Naive B cell (primary cell): ENCODE results near the gene RAET1E. TPM values are rescaled to one million over a fixed set of nuclear protein-coding genes. Genes with fewer than 3 reads are reported as not detected.
"Not testable (repeated sequence)": the region's sequence is repeated elsewhere in the genome, so short reads cannot be mapped to it uniquely, and the experiment has no call there.

Source experiments
- ATAC-seq, 2 donors: fragments of 150-1000 bp; cut with Tn5 transposase; 2 replicates each; pipeline ENCODE4 v1.10.0; 2021; ENCODE audit warnings: low read depth in 2 of 2, mild to moderate bottlenecking in 2 of 2, moderate library complexity in 2 of 2
- DNase-seq: peaks from one replicate; pipeline ENCODE4 v3.0.0; 2022
- H3K27ac Mint-ChIP-seq, 6 donors: one replicate each; pipeline ENCODE4 v1.8.0; 2020 to 2022; ENCODE audit warnings: mild to moderate bottlenecking in 6 of 6, mixed read lengths in 6 of 6, moderate library complexity in 5 of 6, inconsistent platforms in 2 of 6
- H3K27me3 Mint-ChIP-seq, 3 donors: one replicate each; pipeline ENCODE4 v1.8.0; 2021 to 2022; ENCODE audit warnings: mixed read lengths in 3 of 3, mild to moderate bottlenecking in 1 of 3
- H3K36me3 Mint-ChIP-seq, 2 donors: one replicate each; pipeline ENCODE4 v1.8.0; 2020 to 2022; ENCODE audit warnings: mixed read lengths in 2 of 2, inconsistent platforms in 1 of 2, mild to moderate bottlenecking in 1 of 2
- H3K4me1 Mint-ChIP-seq, 3 donors: one replicate each; pipeline ENCODE4 v1.8.0; 2020 to 2022; ENCODE audit warnings: mixed read lengths in 3 of 3, inconsistent platforms in 1 of 3, mild to moderate bottlenecking in 1 of 3, moderate library complexity in 1 of 3
- H3K4me3 Mint-ChIP-seq, 8 donors: one replicate each; pipeline ENCODE4 v1.8.0; 2020 to 2022; ENCODE audit warnings: mild to moderate bottlenecking in 8 of 8, mixed read lengths in 8 of 8, moderate library complexity in 8 of 8, inconsistent platforms in 2 of 8
- H3K9me3 Mint-ChIP-seq, 7 donors: one replicate each; pipeline ENCODE4 v1.8.0; 2020 to 2022; ENCODE audit warnings: mixed read lengths in 7 of 7, mild to moderate bottlenecking in 5 of 7, inconsistent platforms in 2 of 7, moderate library complexity in 1 of 7
- polyA plus RNA-seq, 6 donors: library from polyadenylated mRNA; unstranded; fragments of 300-500 nt; fragmentation: Illumina TruSeq; gene quantifications; one replicate each; pipeline ENCODE4 v1.2.3, GENCODE V29; 2021; ENCODE audit warnings: low read depth in 6 of 6

The RAET1E gene
- polyA plus RNA-seq, 6 donors from 2014 or later, result not detected

DNA sequence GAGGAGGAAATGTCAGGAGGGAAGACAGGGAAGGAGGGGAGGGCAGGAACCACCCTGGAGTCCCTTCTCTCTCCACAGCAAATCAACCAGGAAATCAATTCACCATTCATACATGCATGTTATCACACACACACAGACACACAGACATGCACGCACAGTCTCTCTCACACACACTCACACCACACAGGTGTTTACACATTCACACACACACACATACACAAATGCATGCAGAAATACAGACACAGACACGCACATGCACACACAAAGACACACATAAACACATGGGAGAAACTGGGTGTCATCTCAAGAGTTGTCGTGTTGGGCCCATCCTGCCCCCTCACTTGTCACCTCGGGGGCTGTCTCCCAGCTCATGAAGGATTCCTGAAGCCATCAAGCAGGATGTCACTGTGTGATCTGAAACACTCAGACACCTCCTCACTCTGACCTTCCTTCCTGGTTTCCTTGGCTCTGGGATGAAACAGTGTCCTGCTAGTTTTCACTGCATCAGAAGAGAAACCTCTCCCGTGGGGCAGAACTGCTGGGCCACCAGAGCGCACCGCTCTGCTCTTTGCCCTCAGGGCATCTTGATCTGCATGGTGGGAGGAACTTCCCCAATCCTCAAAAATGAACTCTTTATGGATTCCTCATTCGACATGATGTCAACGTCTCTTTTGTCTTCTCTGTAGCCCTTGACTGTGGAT, 15.8 kb upstream of the RAET1E start:
- Mint-ChIP-seq H3K27ac (no peak overlapping the region), H3K4me1 (no peaks in the 10 kb centered on the region), H3K4me3 (no peak overlapping the region), H3K9me3 (peaks cover 0 to 13% (median 7%) of the 10 kb centered on the region in 7 donors), H3K36me3 (no peaks in the 10 kb centered on the region), H3K27me3 (peaks cover 39 to 68% (median 56%) of the 10 kb centered on the region in 3 donors)
- no peak for DNase-seq
- no peak for ATAC-seq

DNA sequence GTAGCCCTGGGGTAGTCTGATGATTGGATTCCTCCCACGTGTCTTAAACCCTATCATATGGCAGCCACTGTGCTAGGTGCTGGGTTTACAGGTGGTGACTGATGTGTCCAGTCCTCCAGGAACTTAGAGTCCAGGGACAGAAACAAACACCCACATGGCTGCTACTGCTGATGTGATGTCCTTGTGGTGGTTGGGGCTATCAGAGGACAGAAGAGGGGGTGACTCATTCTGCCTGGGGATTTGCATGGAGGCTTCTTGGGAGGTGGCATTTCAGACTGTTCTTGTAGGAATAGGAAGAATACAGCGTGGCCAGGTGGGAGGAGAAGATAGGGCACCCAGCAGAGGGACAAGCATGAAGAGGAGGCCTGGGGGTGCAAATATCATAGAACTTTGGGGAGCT, 15.2 kb upstream of the RAET1E start:
- no peak overlapping the region for H3K4me3 Mint-ChIP-seq
- no peaks in the 10 kb centered on the region for H3K4me1 Mint-ChIP-seq
- peaks cover 2 to 19% (median 10%) of the 10 kb centered on the region in 7 donors for H3K9me3 Mint-ChIP-seq
- H3K27me3 Mint-ChIP-seq, result peaks cover 36 to 64% (median 50%) of the 10 kb centered on the region in 3 donors
- ATAC-seq, result no peak
- no peak for DNase-seq
- H3K36me3 Mint-ChIP-seq, result peaks cover 2 to 3% of the 10 kb centered on the region in 2 donors
- no peak overlapping the region for H3K27ac Mint-ChIP-seq

DNA sequence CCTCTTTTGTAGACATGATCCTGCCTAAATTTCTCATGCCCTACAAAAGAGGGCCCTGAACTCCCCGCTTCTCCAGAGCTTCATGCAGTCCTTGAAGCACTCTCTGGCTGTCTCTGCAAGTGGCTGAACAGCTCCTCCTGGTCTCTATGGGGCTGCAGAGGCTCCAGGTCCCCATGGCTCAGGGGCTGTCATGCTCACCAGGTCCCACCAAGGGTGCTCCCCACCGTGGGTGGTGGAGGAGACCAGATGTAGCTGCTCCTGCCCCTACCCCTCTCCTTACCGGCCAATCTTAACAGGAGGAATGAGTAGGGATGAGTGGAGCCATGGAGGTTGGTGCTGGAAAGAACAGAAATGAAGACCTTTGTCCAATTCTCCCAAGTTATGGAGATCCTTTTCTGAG, 14.8 kb upstream of the RAET1E start:
- not testable (repeated sequence) for H3K36me3 Mint-ChIP-seq, H3K4me1 Mint-ChIP-seq, ATAC-seq, DNase-seq, H3K27ac Mint-ChIP-seq, H3K4me3 Mint-ChIP-seq
- peaks cover 36 to 63% (median 46%) of the 10 kb centered on the region in 3 donors for H3K27me3 Mint-ChIP-seq
- peaks cover 5 to 23% (median 14%) of the 10 kb centered on the region in 7 donors for H3K9me3 Mint-ChIP-seq

DNA sequence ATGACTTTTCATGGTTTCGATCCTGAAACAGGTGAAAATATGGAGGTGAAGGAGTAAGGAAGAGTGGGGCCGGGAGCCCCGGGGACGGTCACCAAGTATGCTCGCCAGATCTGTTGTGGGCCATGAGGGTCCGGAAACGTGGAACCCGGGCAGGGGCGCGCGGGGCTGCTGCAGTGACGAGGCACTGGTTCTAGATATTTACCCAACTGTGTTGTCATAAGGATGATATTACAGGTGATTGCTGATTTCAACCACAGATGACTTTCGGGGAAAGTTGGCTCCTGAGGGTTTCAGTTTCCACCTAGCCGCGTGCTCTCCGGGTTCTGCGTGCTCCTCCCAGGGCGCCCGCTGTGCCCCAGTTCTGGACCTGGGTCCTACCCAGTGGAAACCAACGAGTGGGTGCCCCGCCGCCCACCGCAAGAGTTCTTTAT, 12.8 kb upstream of the RAET1E start:
- no peak overlapping the region for H3K4me3 Mint-ChIP-seq
- DNase-seq (no peak), ATAC-seq (no peak)
- peaks cover 7 to 18% of the 10 kb centered on the region in 2 donors for H3K36me3 Mint-ChIP-seq
- H3K27me3 Mint-ChIP-seq, result peaks cover 39 to 63% (median 48%) of the 10 kb centered on the region in 3 donors
- H3K4me1 Mint-ChIP-seq, result no peaks in the 10 kb centered on the region
- H3K27ac Mint-ChIP-seq, result no peak overlapping the region
- peaks cover 5 to 28% (median 16%) of the 10 kb centered on the region in 7 donors for H3K9me3 Mint-ChIP-seq

DNA sequence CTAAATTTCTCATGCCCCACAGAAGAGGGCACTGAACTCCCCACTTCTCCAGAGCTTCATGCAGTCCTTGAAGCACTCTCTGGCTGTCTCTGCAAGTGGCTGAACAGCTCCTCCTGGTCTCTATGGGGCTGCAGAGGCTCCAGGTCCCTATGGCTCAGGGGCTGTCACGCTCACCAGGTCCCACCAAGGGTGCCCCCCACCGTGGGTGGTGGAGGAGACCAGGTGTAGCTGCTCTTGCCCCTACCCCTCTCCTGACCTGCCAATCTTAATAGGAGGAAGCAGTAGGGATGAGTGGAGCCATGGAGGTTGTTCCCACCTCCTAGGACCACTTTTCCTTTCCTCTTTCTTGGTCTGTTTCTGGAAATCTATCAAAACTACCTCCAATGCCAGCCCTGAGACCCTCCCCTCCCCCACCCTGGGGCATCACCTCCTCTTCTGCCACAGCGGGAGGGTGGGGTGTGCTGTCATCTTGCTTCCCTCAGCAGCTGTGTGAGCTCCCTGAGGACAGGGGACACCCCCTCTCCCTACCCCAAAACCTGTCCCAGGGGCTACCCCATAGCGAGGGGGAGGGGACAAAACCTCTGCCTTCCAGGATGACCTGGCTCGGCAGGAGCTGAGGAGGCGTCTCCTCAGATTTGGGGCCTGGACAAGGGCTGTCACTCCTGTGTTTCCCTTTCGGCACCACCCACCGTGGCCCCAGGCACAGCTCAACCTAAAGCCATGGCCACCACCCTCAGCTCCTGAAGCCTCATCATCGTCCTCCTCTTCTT, 12.0 kb upstream of the RAET1E start:
- no peaks in the 10 kb centered on the region for H3K4me1 Mint-ChIP-seq
- H3K27ac Mint-ChIP-seq, result no peak overlapping the region
- H3K4me3 Mint-ChIP-seq, result no peak overlapping the region
- H3K9me3 Mint-ChIP-seq, result peaks cover 5 to 28% (median 16%) of the 10 kb centered on the region in 7 donors
- DNase-seq (no peak), ATAC-seq (no peak)
- peaks cover 35 to 69% (median 52%) of the 10 kb centered on the region in 3 donors for H3K27me3 Mint-ChIP-seq
- H3K36me3 Mint-ChIP-seq, result peaks cover 7 to 18% of the 10 kb centered on the region in 2 donors

DNA sequence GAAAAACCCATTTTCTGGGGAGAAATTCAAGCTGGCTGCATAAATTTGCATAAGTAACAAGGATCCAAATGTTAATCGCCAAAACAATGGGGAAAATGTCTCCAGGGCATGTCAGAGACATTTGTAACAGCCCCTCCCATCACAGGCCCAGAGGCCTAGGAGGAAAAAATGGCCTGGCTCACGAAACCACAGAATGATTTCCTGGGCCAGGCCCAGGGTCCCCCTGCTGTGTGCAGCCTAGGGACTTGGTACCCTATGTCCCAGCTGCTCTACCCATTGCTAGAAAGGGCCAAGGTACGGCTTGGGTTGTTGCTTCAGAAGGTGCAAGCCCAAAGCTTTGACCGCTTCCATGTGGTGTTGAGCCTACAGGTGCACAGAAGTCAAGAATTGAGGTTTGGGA, 10.6 kb upstream of the RAET1E start:
- peaks cover 5 to 28% (median 16%) of the 10 kb centered on the region in 7 donors for H3K9me3 Mint-ChIP-seq
- H3K27ac Mint-ChIP-seq, ATAC-seq, H3K4me3 Mint-ChIP-seq, DNase-seq, H3K4me1 Mint-ChIP-seq: not testable (repeated sequence)
- peaks cover 7 to 18% of the 10 kb centered on the region in 2 donors for H3K36me3 Mint-ChIP-seq
- H3K27me3 Mint-ChIP-seq, result peaks cover 23 to 67% (median 49%) of the 10 kb centered on the region in 3 donors

DNA sequence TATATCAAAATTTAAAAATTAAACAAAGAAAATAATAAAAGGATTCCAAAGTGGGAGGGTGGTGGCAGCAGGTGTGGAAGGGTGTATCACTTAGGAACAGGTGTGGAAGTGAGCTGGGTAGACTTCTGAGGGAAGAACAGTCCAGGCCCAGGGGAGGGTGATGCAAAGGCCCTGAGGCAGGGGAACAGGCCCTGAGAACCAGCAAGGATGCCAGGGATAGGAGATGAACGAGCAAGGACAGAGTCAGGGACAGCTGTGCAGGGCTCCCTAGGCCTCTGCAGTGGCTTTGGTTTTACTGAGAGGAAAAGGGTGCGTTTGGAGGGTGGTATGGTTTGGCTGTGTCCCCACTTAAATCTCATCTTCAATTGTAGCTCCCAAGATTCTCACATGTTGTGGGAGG, 9.4 kb upstream of the RAET1E start:
- Mint-ChIP-seq H3K9me3 (peaks cover 5 to 26% (median 16%) of the 10 kb centered on the region in 7 donors), H3K4me1 (no peaks in the 10 kb centered on the region), H3K27me3 (peaks cover 22 to 60% (median 45%) of the 10 kb centered on the region in 3 donors), H3K4me3 (no peak overlapping the region), H3K27ac (no peak overlapping the region), H3K36me3 (peaks cover 7 to 18% of the 10 kb centered on the region in 2 donors)
- DNase-seq (no peak), ATAC-seq (no peak)

DNA sequence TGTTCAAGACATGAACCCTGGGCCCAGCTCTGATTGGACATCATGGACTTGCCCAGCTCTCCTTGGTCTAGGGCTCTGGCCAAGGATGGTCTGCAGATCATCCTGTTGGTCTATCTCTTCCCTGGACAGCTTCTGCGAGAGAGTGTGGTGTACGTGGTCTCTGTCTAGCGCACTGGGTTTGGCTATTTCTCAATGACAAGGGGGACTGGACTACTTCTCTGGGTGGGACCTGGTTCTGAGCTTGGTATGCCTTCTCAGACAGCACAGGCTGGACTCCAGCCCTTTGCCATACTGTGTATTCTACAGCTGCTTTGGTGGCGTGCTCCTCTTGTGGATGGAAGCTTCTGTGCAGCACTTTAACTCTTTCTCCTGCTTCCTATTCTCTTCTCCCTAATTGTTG, 8.5 kb upstream of the RAET1E start:
- no peak overlapping the region for H3K27ac Mint-ChIP-seq
- H3K36me3 Mint-ChIP-seq, result peaks cover 7 to 18% of the 10 kb centered on the region in 2 donors
- ATAC-seq (no peak), DNase-seq (no peak)
- H3K4me1 Mint-ChIP-seq, result no peaks in the 10 kb centered on the region
- peaks cover 5 to 26% (median 16%) of the 10 kb centered on the region in 7 donors for H3K9me3 Mint-ChIP-seq
- peaks cover 29 to 56% (median 42%) of the 10 kb centered on the region in 3 donors for H3K27me3 Mint-ChIP-seq
- no peak overlapping the region for H3K4me3 Mint-ChIP-seq

DNA sequence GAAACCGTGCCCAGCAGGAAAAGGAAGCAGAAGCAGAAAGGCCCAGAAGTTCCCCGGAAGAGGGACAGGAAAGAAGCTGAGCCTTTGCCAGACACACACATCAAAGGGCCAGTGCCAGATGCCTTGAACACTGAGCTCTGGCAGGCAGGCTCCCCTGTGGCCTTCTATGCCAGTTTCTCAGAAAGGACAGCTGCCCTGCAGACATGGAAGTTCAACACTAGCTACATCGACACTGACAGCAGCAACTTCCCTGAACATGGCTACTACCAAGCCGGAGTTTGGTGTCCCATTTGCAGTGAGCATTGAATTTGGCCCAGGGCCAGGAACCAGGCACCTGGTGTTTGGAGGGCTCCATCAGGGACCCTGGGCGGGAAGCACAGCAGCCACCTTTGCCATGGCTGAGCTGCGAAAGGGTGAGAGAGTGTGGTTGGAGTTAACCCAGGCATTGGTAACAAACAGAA, 8.0 kb upstream of the RAET1E start:
- H3K4me3 Mint-ChIP-seq, result no peak overlapping the region
- H3K27ac Mint-ChIP-seq, result no peak overlapping the region
- DNase-seq (no peak), ATAC-seq (no peak)
- peaks cover 7 to 18% of the 10 kb centered on the region in 2 donors for H3K36me3 Mint-ChIP-seq
- H3K4me1 Mint-ChIP-seq, result no peaks in the 10 kb centered on the region
- peaks cover 5 to 26% (median 16%) of the 10 kb centered on the region in 7 donors for H3K9me3 Mint-ChIP-seq
- peaks cover 25 to 52% (median 38%) of the 10 kb centered on the region in 3 donors for H3K27me3 Mint-ChIP-seq

DNA sequence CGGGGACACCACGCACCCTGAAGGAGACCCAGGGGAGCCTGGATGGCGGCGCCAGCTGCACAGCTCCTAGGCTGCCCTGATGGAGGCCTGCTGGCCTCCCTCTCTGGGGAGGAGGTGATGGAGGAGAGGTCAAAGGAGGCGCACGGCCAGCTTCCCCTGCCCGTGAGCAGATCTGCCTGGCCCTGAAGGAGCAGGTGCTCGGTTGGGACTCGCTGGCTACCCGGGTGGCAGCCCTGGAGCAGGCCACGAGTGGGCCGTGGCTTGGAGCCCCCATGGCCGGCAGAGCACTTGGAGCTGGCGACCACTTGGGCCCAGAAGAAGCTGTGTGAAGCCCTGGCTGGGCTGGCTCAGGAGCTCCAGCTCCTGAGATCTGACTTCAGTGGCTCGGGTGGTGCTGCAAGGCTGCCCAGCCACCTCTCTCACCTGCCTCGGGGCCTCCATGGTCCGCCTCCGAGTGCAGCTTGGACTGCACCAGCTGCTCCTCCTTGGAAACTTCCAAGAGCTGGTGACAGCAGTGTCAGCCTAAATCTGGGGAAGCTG, 7.5 kb upstream of the RAET1E start:
- ATAC-seq, result no peak
- H3K9me3 Mint-ChIP-seq, result peaks cover 5 to 26% (median 16%) of the 10 kb centered on the region in 7 donors
- no peak overlapping the region for H3K4me3 Mint-ChIP-seq
- peaks cover 7 to 18% of the 10 kb centered on the region in 2 donors for H3K36me3 Mint-ChIP-seq
- H3K27me3 Mint-ChIP-seq, result peaks cover 22 to 47% (median 33%) of the 10 kb centered on the region in 3 donors
- no peak for DNase-seq
- H3K27ac Mint-ChIP-seq, result no peak overlapping the region
- H3K4me1 Mint-ChIP-seq, result no peaks in the 10 kb centered on the region

DNA sequence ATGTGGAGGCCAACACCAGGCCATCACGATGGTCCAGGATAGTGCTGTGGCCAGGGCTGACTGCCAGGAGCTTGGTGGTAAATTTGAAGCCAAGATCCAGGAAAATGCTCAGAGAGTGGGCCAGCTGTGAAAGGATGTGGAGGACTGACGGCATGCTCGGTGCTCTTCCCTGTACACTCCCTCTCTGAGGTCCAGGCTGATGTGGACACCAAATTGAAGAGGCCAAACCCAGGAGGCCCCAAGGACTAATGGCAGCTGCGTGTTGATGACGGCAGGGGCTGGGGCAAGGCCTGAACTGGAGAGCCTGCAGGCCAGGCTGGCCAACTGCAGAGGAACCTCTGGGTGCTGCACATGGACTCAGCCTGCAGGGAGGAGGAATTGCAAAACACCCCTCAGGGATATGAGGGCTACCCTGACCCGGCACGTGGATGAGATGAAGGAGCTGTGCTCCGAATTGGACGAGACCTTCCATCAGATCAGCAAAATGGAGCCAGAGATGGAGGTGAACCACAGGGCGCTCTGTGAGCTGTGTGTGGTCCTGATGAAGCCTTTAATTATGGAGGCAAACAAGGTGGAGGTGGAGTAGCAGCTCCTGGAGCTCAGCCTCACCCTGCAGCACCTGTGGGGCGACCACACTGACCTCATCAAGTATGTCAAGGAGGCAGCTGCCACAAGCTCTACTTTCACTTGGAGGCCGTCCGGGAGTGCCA, 6.9 kb upstream of the RAET1E start:
- Mint-ChIP-seq H3K27me3 (peaks cover 20 to 41% (median 34%) of the 10 kb centered on the region in 3 donors), H3K9me3 (peaks cover 5 to 26% (median 16%) of the 10 kb centered on the region in 7 donors), H3K4me1 (no peaks in the 10 kb centered on the region), H3K27ac (no peak overlapping the region), H3K36me3 (peaks cover 7 to 18% of the 10 kb centered on the region in 2 donors), H3K4me3 (no peak overlapping the region)
- DNase-seq (no peak), ATAC-seq (no peak)

DNA sequence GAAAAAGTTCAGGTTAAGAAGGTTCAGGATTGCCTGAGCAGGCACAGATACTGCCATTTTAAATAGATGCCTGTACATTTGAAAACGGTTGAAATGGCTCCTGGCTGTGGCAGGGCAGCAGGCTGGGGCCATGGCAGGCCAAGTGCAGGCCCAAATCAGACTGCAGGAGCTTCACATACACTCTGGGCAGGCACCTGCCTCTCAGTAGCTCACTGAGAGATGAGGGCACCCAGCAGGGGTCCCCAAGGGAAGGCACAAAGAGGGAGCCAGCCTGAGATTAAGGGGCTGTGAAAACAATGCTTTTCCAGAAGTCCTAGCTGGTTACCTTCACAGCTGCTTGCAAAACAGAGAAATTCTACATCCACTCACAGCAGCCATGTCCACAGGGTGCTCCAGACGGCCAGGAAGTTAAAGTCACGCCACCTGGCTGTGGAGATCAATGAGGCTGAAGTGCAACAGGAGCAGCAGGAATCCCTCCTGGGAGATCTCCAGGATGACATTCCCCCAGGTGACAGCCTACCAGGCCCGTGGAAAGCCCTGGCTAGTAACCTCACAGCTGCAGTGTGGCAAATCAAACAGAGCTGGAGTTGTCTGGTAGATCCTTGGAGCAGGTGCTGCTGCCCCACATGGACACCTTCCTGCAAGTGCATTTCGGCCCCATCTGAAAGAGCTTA, 6.2 kb upstream of the RAET1E start:
- DNase-seq, result no peak
- Mint-ChIP-seq H3K27ac (no peak overlapping the region), H3K27me3 (peaks cover 20 to 41% (median 38%) of the 10 kb centered on the region in 3 donors), H3K9me3 (peaks cover 5 to 21% (median 16%) of the 10 kb centered on the region in 7 donors), H3K4me1 (no peaks in the 10 kb centered on the region), H3K4me3 (no peak overlapping the region), H3K36me3 (peaks cover 7 to 18% of the 10 kb centered on the region in 2 donors)
- no peak for ATAC-seq
